Neuronal stem cell (in vitro differentiated cells): ENCODE measurements around the gene ADD1.

Experiments
- DNase-seq: peaks from one replicate; pipeline ENCODE4 v3.0.0-alpha.2; 2013; ENCODE audit warnings: low spot score
- H2AFZ ChIP-seq: one replicate; pipeline ENCODE4 v1.6.1; 2013; ENCODE audit warnings: mild to moderate bottlenecking, low read length, inconsistent platforms
- H2AK5ac ChIP-seq: 2 replicates; pipeline ENCODE4 v1.6.1; 2013; ENCODE audit warnings: low read depth, mild to moderate bottlenecking, inconsistent platforms, low read length, moderate library complexity, mixed read lengths
- H2BK120ac ChIP-seq: 2 replicates; pipeline ENCODE4 v1.6.1; 2013; ENCODE audit warnings: low read depth, mild to moderate bottlenecking, inconsistent platforms, low read length, moderate library complexity, mixed read lengths
- H2BK12ac ChIP-seq: one replicate; pipeline ENCODE4 v1.6.1; 2013; ENCODE audit warnings: low read length, inconsistent platforms
- H2BK15ac ChIP-seq: 2 replicates; pipeline ENCODE4 v1.6.1; 2013; ENCODE audit warnings: mild to moderate bottlenecking, low read length, inconsistent platforms, mixed read lengths
- H2BK5ac ChIP-seq: one replicate; pipeline ENCODE4 v1.6.1; 2013; ENCODE audit warnings: inconsistent platforms, mild to moderate bottlenecking, low read length, moderate library complexity
- H3K14ac ChIP-seq: one replicate; pipeline ENCODE4 v1.6.1; 2013; ENCODE audit warnings: low read length, inconsistent platforms
- H3K18ac ChIP-seq: 2 replicates; pipeline ENCODE4 v1.6.1; 2013; ENCODE audit warnings: low read length, inconsistent platforms
- H3K23ac ChIP-seq: 2 replicates; pipeline ENCODE4 v1.6.1; 2013; ENCODE audit warnings: low read depth, mild to moderate bottlenecking, mixed read lengths, low read length, inconsistent platforms; ENCODE audit not compliant: poor library complexity
- H3K27ac ChIP-seq: replicated peaks from 3 replicates; pipeline ENCODE4 v1.5.1; 2013; ENCODE audit warnings: low read length, inconsistent platforms
- H3K27me3 ChIP-seq, 3 experiments: 2 replicates each; pipeline ENCODE4 v1.6.1; 2013; ENCODE audit warnings: low read length in 3 of 3, mild to moderate bottlenecking in 2 of 3, inconsistent platforms in 1 of 3, low read depth in 1 of 3, mixed read lengths in 1 of 3, moderate library complexity in 1 of 3; ENCODE audit not compliant: control insufficient read depth in 3 of 3, insufficient read depth in 3 of 3
- H3K36me3 ChIP-seq, 2 donors: replicated peaks in 1 of 2; 2 replicates each; pipeline ENCODE4 v1.6.1; 2013; ENCODE audit warnings: low read length in 2 of 2; ENCODE audit not compliant: control insufficient read depth in 2 of 2, insufficient read depth in 2 of 2
- H3K4ac ChIP-seq: 2 replicates; pipeline ENCODE4 v1.6.1; 2013; ENCODE audit warnings: inconsistent platforms, mild to moderate bottlenecking, low read length, moderate library complexity
- H3K4me1 ChIP-seq, 2 donors: 1 replicate in 1 of 2; 2 replicates in 1 of 2; pipeline ENCODE4 v1.6.1; 2013; ENCODE audit warnings: low read length in 2 of 2, low read depth in 1 of 2; ENCODE audit not compliant: control insufficient read depth in 2 of 2, insufficient read depth in 1 of 2
- H3K4me2 ChIP-seq: one replicate; pipeline ENCODE4 v1.6.1; 2013; ENCODE audit warnings: mild to moderate bottlenecking, low read length, inconsistent platforms; ENCODE audit not compliant: insufficient read depth, poor library complexity, severe bottlenecking
- H3K4me3 ChIP-seq, 2 donors: 2 replicates each; pipeline ENCODE4 v1.5.1; 2013; ENCODE audit warnings: low read length in 2 of 2, mild to moderate bottlenecking in 2 of 2, inconsistent platforms in 1 of 2, moderate library complexity in 1 of 2
- H3K79me1 ChIP-seq: one replicate; pipeline ENCODE4 v1.6.1; 2013; ENCODE audit warnings: low read depth, mild to moderate bottlenecking, inconsistent platforms, low read length, moderate library complexity
- H3K9ac ChIP-seq: one replicate; pipeline ENCODE4 v1.6.1; 2013; ENCODE audit warnings: mild to moderate bottlenecking, low read depth, low read length, inconsistent platforms; ENCODE audit not compliant: poor library complexity
- H3K9me3 ChIP-seq, 2 donors: replicated peaks in 1 of 2; 2 replicates each; pipeline versions ENCODE3 to v1.6.1; 2013; ENCODE audit warnings: low read length in 2 of 2, mild to moderate bottlenecking in 2 of 2, inconsistent platforms in 1 of 2, low read depth in 1 of 2, mixed read lengths in 1 of 2, moderate library complexity in 1 of 2; ENCODE audit not compliant: control insufficient read depth in 2 of 2, insufficient read depth in 1 of 2
- H4K8ac ChIP-seq: one replicate; pipeline ENCODE4 v1.6.1; 2013; ENCODE audit warnings: low read depth, mild to moderate bottlenecking, inconsistent platforms, low read length, moderate library complexity
- H4K91ac ChIP-seq: one replicate; pipeline ENCODE4 v1.6.1; 2013; ENCODE audit warnings: low read length, low read depth, mild to moderate bottlenecking, inconsistent platforms; ENCODE audit not compliant: poor library complexity
- WGBS, 2 donors: extraction: QIAGEN DNeasy Blood & Tissue Kit; methylation state at CpG; one replicate each; pipeline ENCODE4 v1.1.7; 2013; ENCODE audit warnings: missing lambda C conversion rate in 2 of 2, mixed read lengths in 1 of 2; ENCODE audit not compliant: insufficient read length in 2 of 2, insufficient replicate concordance in 1 of 2; ENCODE audit errors: extremely low coverage in 2 of 2; 5-methylcytosine and 5-hydroxymethylcytosine counted together

The ADD1 gene

GRCh38 chr4:2942037-2942531 lies 98.4 kb downstream of the ADD1 start:
- no peaks in the 10 kb centered on the region for H3K4me1 ChIP-seq
- no peak overlapping the region for H2BK15ac ChIP-seq
- no peak overlapping the region for H2AFZ ChIP-seq
- H3K27me3 ChIP-seq = no peaks in the 10 kb centered on the region
- H3K14ac ChIP-seq = no peak overlapping the region
- H3K9me3 ChIP-seq = peaks cover 0 to 2% of the 10 kb centered on the region in 2 donors
- H2AK5ac ChIP-seq = no peak overlapping the region
- H2BK120ac ChIP-seq = no peak overlapping the region
- H3K36me3 ChIP-seq = peaks cover 82 to 96% of the 10 kb centered on the region in 2 donors
- H2BK12ac ChIP-seq = peak overlapping the region; percentile 16
- H4K91ac ChIP-seq = no peak overlapping the region
- no peak overlapping the region for H3K4me2 ChIP-seq
- no peak overlapping the region for H2BK5ac ChIP-seq
- no peak overlapping the region for H3K23ac ChIP-seq
- no peak overlapping the region for H3K4ac ChIP-seq
- no CpG with 5 or more reads among the region's 21 CpGs for WGBS, 2 donors
- H3K79me1 ChIP-seq = peaks cover 8% of the 10 kb centered on the region
- no peak overlapping the region for H3K18ac ChIP-seq
- H3K4me3 ChIP-seq = no peak overlapping the region
- DNase-seq = no peak
- no peak overlapping the region for H3K27ac ChIP-seq
- H3K9ac ChIP-seq = peak overlapping the region; percentile 70
- no peak overlapping the region for H4K8ac ChIP-seq

GRCh38 chr4:2942532-2943363 lies 99.1 kb downstream of the ADD1 start:
- Histone ChIP-seq H3K4ac (no peak overlapping the region), H3K4me3 (no peak overlapping the region), H2BK120ac (no peak overlapping the region), H3K79me1 (peaks cover 11% of the 10 kb centered on the region), H3K23ac (peak overlapping the region; percentile 34), H2BK15ac (peak overlapping the region; percentile 39), H2BK12ac (no peak overlapping the region), H3K4me1 (no peaks in the 10 kb centered on the region), H3K14ac (no peak overlapping the region), H3K9me3 (peaks cover 0 to 3% of the 10 kb centered on the region in 2 donors), H3K36me3 (peaks cover 82 to 96% of the 10 kb centered on the region in 2 donors), H4K8ac (no peak overlapping the region), H2BK5ac (peak overlapping the region; percentile 39), H3K18ac (no peak overlapping the region), H3K27me3 (no peaks in the 10 kb centered on the region), H3K27ac (no peak overlapping the region), H2AK5ac (no peak overlapping the region), H2AFZ (no peak overlapping the region), H3K9ac (peak overlapping the region; percentile 70), H3K4me2 (no peak overlapping the region), H4K91ac (no peak overlapping the region)
- no peak for DNase-seq
- WGBS, 2 donors = no CpG with 5 or more reads among the region's 31 CpGs

- Histone ChIP-seq H2BK5ac (no peak overlapping the region), H2AFZ (no peak overlapping the region), H2BK12ac (no peak overlapping the region), H2BK120ac (no peak overlapping the region), H3K4me1 (no peaks in the 10 kb centered on the region), H3K36me3 (peaks cover 83 to 96% of the 10 kb centered on the region in 2 donors), H4K8ac (no peak overlapping the region), H3K23ac (peak overlapping the region; percentile 34), H2AK5ac (no peak overlapping the region), H3K79me1 (peaks cover 11% of the 10 kb centered on the region), H3K27ac (no peak overlapping the region), H2BK15ac (peak overlapping the region; percentile 39), H3K27me3 (no peaks in the 10 kb centered on the region), H3K4me3 (no peak overlapping the region), H4K91ac (no peak overlapping the region), H3K14ac (no peak overlapping the region), H3K18ac (no peak overlapping the region), H3K9me3 (peaks cover 0 to 3% of the 10 kb centered on the region in 2 donors), H3K4ac (no peak overlapping the region), H3K4me2 (no peak overlapping the region), H3K9ac (peak overlapping the region; percentile 63)
- no CpG with 5 or more reads among the region's 20 CpGs for WGBS, 2 donors
- DNase-seq = no peak
These were observed 99.9 kb downstream of the ADD1 start for GRCh38 chr4:2943364-2944090.

- Histone ChIP-seq H2AK5ac (no peak overlapping the region), H2AFZ (no peak overlapping the region), H3K27ac (no peak overlapping the region), H3K79me1 (peaks cover 11% of the 10 kb centered on the region), H4K8ac (no peak overlapping the region), H3K23ac (no peak overlapping the region), H2BK15ac (no peak overlapping the region), H2BK120ac (no peak overlapping the region), H3K18ac (no peak overlapping the region), H3K9me3 (peaks cover 0 to 3% of the 10 kb centered on the region in 2 donors), H3K27me3 (no peaks in the 10 kb centered on the region), H2BK12ac (no peak overlapping the region), H3K36me3 (peaks cover 82 to 96% of the 10 kb centered on the region in 2 donors), H3K4me3 (no peak overlapping the region), H3K4ac (no peak overlapping the region), H4K91ac (no peak overlapping the region), H3K4me2 (no peak overlapping the region), H3K14ac (no peak overlapping the region), H3K4me1 (no peaks in the 10 kb centered on the region), H2BK5ac (no peak overlapping the region), H3K9ac (no peak overlapping the region)
- no CpG with 5 or more reads among the region's 11 CpGs for WGBS, 2 donors
- no peak for DNase-seq
These were observed 100.4 kb downstream of the ADD1 start for GRCh38 chr4:2944091-2944482.
